Measurements from ENCODE around the gene YAP1. TPM values are rescaled to one million over a fixed set of nuclear protein-coding genes. Genes with fewer than 3 reads are reported as not detected.

Gene YAP1
- total RNA-seq, 2 experiments from 2014 or later = not detected

- Mint-ChIP-seq H3K4me3 (no peak overlapping the region), H3K27ac (no peak overlapping the region), H3K36me3 (ENCODE audit: low read depth) (no peaks in the 10 kb centered on the region), H3K4me1 (ENCODE audit: low read depth) (no peaks in the 10 kb centered on the region), H3K9me3 (no peaks in the 10 kb centered on the region), H3K27me3 (no peaks in the 10 kb centered on the region)
- DNase-seq (no peak), ATAC-seq (no peak)
- intact Hi-C loops (cut with micrococcal nuclease) = no loop called here
- ChIA-PET CTCF (interaction anchor here (2.8 kb wide), 1 partner anchor 8 kb away, joined by 8 read pairs; no protein-coding TSS in a partner anchor), POLR2A (no interaction called here)
- no peak for TF ChIP-seq CTCF (IDR thresholded peaks at IDR 0.05)
Measured at GRCh38 chr11:102244681-102245409, 134.6 kb downstream of the YAP1 start.

GRCh38 chr11:102251423-102251822 lies 141.2 kb downstream of the YAP1 start:
- intact Hi-C loops (cut with micrococcal nuclease) = no loop called here
- no peak for TF ChIP-seq CTCF (IDR thresholded peaks at IDR 0.05)
- CTCF ChIA-PET = interaction anchor here (2.5 kb wide), 1 partner anchor 8 kb away, joined by 8 read pairs; no protein-coding TSS in a partner anchor
- no peak for DNase-seq
- Mint-ChIP-seq H3K9me3 (no peaks in the 10 kb centered on the region), H3K27me3 (no peaks in the 10 kb centered on the region), H3K27ac (no peak overlapping the region), H3K36me3 (ENCODE audit: low read depth) (no peaks in the 10 kb centered on the region), H3K4me1 (ENCODE audit: low read depth) (no peaks in the 10 kb centered on the region), H3K4me3 (no peak overlapping the region)
- no peak for ATAC-seq
- POLR2A ChIA-PET = no interaction called here

- CTCF ChIA-PET = interaction anchor here (1.2 to 2.5 kb wide), 4 partner anchors 9 to 414 kb away, joined by 3 to 11 read pairs (median 7); no protein-coding TSS in a partner anchor
- intact Hi-C loops (cut with micrococcal nuclease) = no loop called here
Measured at GRCh38 chr11:102252339-102252891, 142.2 kb downstream of the YAP1 start.

GRCh38 chr11:102253020-102253715 lies 142.9 kb downstream of the YAP1 start:
- H3K27ac Mint-ChIP-seq = no peak overlapping the region
- CTCF ChIA-PET = interaction anchor here (0.6 to 2.5 kb wide), 8 partner anchors 9 to 413 kb away, joined by 3 to 11 read pairs (median 3); no protein-coding TSS in a partner anchor
- H3K36me3 Mint-ChIP-seq (ENCODE audit: low read depth) = no peaks in the 10 kb centered on the region
- intact Hi-C loops (cut with micrococcal nuclease) = no loop called here
- H3K4me1 Mint-ChIP-seq (ENCODE audit: low read depth) = no peaks in the 10 kb centered on the region
- H3K27me3 Mint-ChIP-seq = no peaks in the 10 kb centered on the region
- TF ChIP-seq CTCF (IDR thresholded peaks at IDR 0.05) = no peak
- ATAC-seq (no peak), DNase-seq (no peak)
- H3K4me3 Mint-ChIP-seq = no peak overlapping the region
- POLR2A ChIA-PET = interaction anchor here (0.7 to 1.7 kb wide), 2 partner anchors 15 to 20 kb away, joined by 3 read pairs; no protein-coding TSS in a partner anchor
- no peaks in the 10 kb centered on the region for H3K9me3 Mint-ChIP-seq

More at GRCh38 chr11:102252339-102252891, 142.2 kb downstream of the YAP1 start:
- Mint-ChIP-seq H3K27ac (no peak overlapping the region), H3K4me3 (no peak overlapping the region), H3K4me1 (ENCODE audit: low read depth) (no peaks in the 10 kb centered on the region), H3K36me3 (ENCODE audit: low read depth) (no peaks in the 10 kb centered on the region), H3K27me3 (no peaks in the 10 kb centered on the region), H3K9me3 (no peaks in the 10 kb centered on the region)
- POLR2A ChIA-PET = no interaction called here
- no peak for TF ChIP-seq CTCF (IDR thresholded peaks at IDR 0.05)
- ATAC-seq = no peak
- DNase-seq = no peak

Measured in activated CD8-positive, alpha-beta T cell treated with anti-CD3 and anti-CD28 coated beads for 36 hours (primary cell).